GM23248 (cell line): Measurements from ENCODE around the gene ING3.

ENCODE experiments used
- EZH2 ChIP-seq: fragments of 200-600 bp; sonication (generic); IDR thresholded peaks from 2 replicates; pipeline ENCODE4 v1.6.1; 2018; ENCODE audit warnings: antibody characterized with exemption, mild to moderate bottlenecking; ENCODE audit not compliant: insufficient read depth, poor library complexity, severe bottlenecking
- EZH2phosphoT487 ChIP-seq: fragments of 200-600 bp; sonication (generic); IDR thresholded peaks from 2 replicates; pipeline ENCODE4 v1.6.1; 2018; ENCODE audit warnings: antibody characterized with exemption, moderate library complexity, mild to moderate bottlenecking, low read depth; ENCODE audit not compliant: insufficient read depth

GRCh38 chr7:121015560-121015959 lies 65.0 kb downstream of the ING3 start:
- TF ChIP-seq EZH2phosphoT487 (no peak), EZH2 (no peak)
